ENCODE results near the gene PGBD5.
A peak's percentile ranks its signal among the peaks of the same experiment; 100 is the strongest.
"Not testable (repeated sequence)": the region's sequence is repeated elsewhere in the genome, so short reads cannot be mapped to it uniquely, and the experiment has no call there.

PGBD5 gene

GRCh38 chr1:230415405-230416132 is 10.6 kb downstream of the PGBD5 start:
- DNase-seq (no peak), ATAC-seq (no peak)
- Mint-ChIP-seq H3K4me1 (no peaks in the 10 kb centered on the region), H3K4me3 (no peak overlapping the region), H3K9me3 (peaks cover 6 to 7% of the 10 kb centered on the region in 2 donors), H3K27me3 (peaks cover 87% of the 10 kb centered on the region), H3K27ac (no peak overlapping the region)

GRCh38 chr1:230414694-230415093 is 11.4 kb downstream of the PGBD5 start:
- H3K27me3 Mint-ChIP-seq, result peaks cover 87% of the 10 kb centered on the region
- no peak overlapping the region for H3K4me3 Mint-ChIP-seq
- ATAC-seq, result no peak
- no peaks in the 10 kb centered on the region for H3K4me1 Mint-ChIP-seq
- DNase-seq, result no peak
- H3K27ac Mint-ChIP-seq, result no peak overlapping the region
- peaks cover 0 to 6% of the 10 kb centered on the region in 2 donors for H3K9me3 Mint-ChIP-seq

GRCh38 chr1:230414102-230414501 is 12.0 kb downstream of the PGBD5 start:
- Mint-ChIP-seq H3K9me3 (peaks cover 0 to 3% of the 10 kb centered on the region in 2 donors), H3K27ac (no peak overlapping the region), H3K4me1 (no peaks in the 10 kb centered on the region), H3K4me3 (no peak overlapping the region), H3K27me3 (peaks cover 87% of the 10 kb centered on the region)
- ATAC-seq (no peak), DNase-seq (no peak)

GRCh38 chr1:230413061-230413460 is 13.1 kb downstream of the PGBD5 start:
- no peak for ATAC-seq
- Mint-ChIP-seq H3K9me3 (no peaks in the 10 kb centered on the region), H3K27me3 (peaks cover 85% of the 10 kb centered on the region), H3K4me3 (no peak overlapping the region), H3K4me1 (no peaks in the 10 kb centered on the region), H3K27ac (no peak overlapping the region)
- DNase-seq, result no peak

- Mint-ChIP-seq H3K27me3 (peaks cover 57% of the 10 kb centered on the region), H3K27ac (no peak overlapping the region), H3K4me3 (no peak overlapping the region), H3K9me3 (no peaks in the 10 kb centered on the region), H3K4me1 (no peaks in the 10 kb centered on the region)
- DNase-seq, result no peak
- ATAC-seq, result no peak
Measured at GRCh38 chr1:230408971-230409370, 17.2 kb downstream of the PGBD5 start.

GRCh38 chr1:230407351-230407750 is 18.8 kb downstream of the PGBD5 start:
- no peak for DNase-seq
- Mint-ChIP-seq H3K9me3 (no peaks in the 10 kb centered on the region), H3K27me3 (peaks cover 56% of the 10 kb centered on the region), H3K4me1 (no peaks in the 10 kb centered on the region), H3K27ac (no peak overlapping the region), H3K4me3 (no peak overlapping the region)
- no peak for ATAC-seq

- H3K4me1 Mint-ChIP-seq, result not testable (repeated sequence)
Measured at GRCh38 chr1:230406727-230407126, 19.4 kb downstream of the PGBD5 start.

GRCh38 chr1:230403442-230403841 is 22.7 kb downstream of the PGBD5 start:
- no peak overlapping the region for H3K4me3 Mint-ChIP-seq
- no peaks in the 10 kb centered on the region for H3K4me1 Mint-ChIP-seq
- DNase-seq (no peak), ATAC-seq (no peak)
- peaks cover 52% of the 10 kb centered on the region for H3K27me3 Mint-ChIP-seq
- no peaks in the 10 kb centered on the region for H3K9me3 Mint-ChIP-seq
- no peak overlapping the region for H3K27ac Mint-ChIP-seq

More at GRCh38 chr1:230406727-230407126, 19.4 kb downstream of the PGBD5 start:
- not testable (repeated sequence) for H3K4me3 Mint-ChIP-seq, DNase-seq, H3K9me3 Mint-ChIP-seq, ATAC-seq, H3K27ac Mint-ChIP-seq
- peaks cover 56% of the 10 kb centered on the region for H3K27me3 Mint-ChIP-seq

- no peak for DNase-seq
- Mint-ChIP-seq H3K4me1 (no peaks in the 10 kb centered on the region), H3K9me3 (no peaks in the 10 kb centered on the region), H3K4me3 (no peak overlapping the region), H3K27me3 (peaks cover 56% of the 10 kb centered on the region), H3K27ac (no peak overlapping the region)
- ATAC-seq, result no peak
Measured at GRCh38 chr1:230401763-230402294, 24.3 kb downstream of the PGBD5 start.

- no peaks in the 10 kb centered on the region for H3K4me1 Mint-ChIP-seq
- DNase-seq (no peak), ATAC-seq (no peak)
- peak overlapping the region in 1 of 2 donors; percentile 44 for H3K27ac Mint-ChIP-seq
- H3K27me3 Mint-ChIP-seq, result peaks cover 62% of the 10 kb centered on the region
- H3K9me3 Mint-ChIP-seq, result no peaks in the 10 kb centered on the region
- no peak overlapping the region for H3K4me3 Mint-ChIP-seq
Measured at GRCh38 chr1:230401101-230401500, 25.0 kb downstream of the PGBD5 start.

- no peaks in the 10 kb centered on the region for H3K9me3 Mint-ChIP-seq
- peaks cover 63% of the 10 kb centered on the region for H3K27me3 Mint-ChIP-seq
- ATAC-seq (no peak), DNase-seq (no peak)
- H3K27ac Mint-ChIP-seq, result peak overlapping the region in 1 of 2 donors; percentile 55
- H3K4me3 Mint-ChIP-seq, result no peak overlapping the region
- H3K4me1 Mint-ChIP-seq, result no peaks in the 10 kb centered on the region
Measured at GRCh38 chr1:230400007-230400344, 26.2 kb downstream of the PGBD5 start.

GRCh38 chr1:230399321-230400006 is 26.7 kb downstream of the PGBD5 start:
- Mint-ChIP-seq H3K27ac (no peak overlapping the region), H3K4me3 (no peak overlapping the region), H3K4me1 (no peaks in the 10 kb centered on the region), H3K9me3 (no peaks in the 10 kb centered on the region), H3K27me3 (peaks cover 63% of the 10 kb centered on the region)
- no peak for DNase-seq
- no peak for ATAC-seq

- no peaks in the 10 kb centered on the region for H3K9me3 Mint-ChIP-seq
Measured at GRCh38 chr1:230398856-230399255, 27.3 kb downstream of the PGBD5 start.

GRCh38 chr1:230396966-230397365 is 29.2 kb downstream of the PGBD5 start:
- DNase-seq (no peak), ATAC-seq (no peak)
- Mint-ChIP-seq H3K27ac (no peak overlapping the region), H3K27me3 (peaks cover 69% of the 10 kb centered on the region), H3K4me3 (no peak overlapping the region), H3K9me3 (no peaks in the 10 kb centered on the region), H3K4me1 (peaks cover 8% of the 10 kb centered on the region)

More at GRCh38 chr1:230398856-230399255, 27.3 kb downstream of the PGBD5 start:
- DNase-seq (no peak), ATAC-seq (no peak)
- Mint-ChIP-seq H3K27ac (peak overlapping the region in 1 of 2 donors; percentile 46), H3K27me3 (peaks cover 64% of the 10 kb centered on the region), H3K4me1 (no peaks in the 10 kb centered on the region), H3K4me3 (no peak overlapping the region)

GRCh38 chr1:230395932-230396331 is 30.2 kb downstream of the PGBD5 start:
- no peak overlapping the region for H3K27ac Mint-ChIP-seq
- no peak for ATAC-seq
- H3K27me3 Mint-ChIP-seq, result peaks cover 72% of the 10 kb centered on the region
- H3K4me3 Mint-ChIP-seq, result no peak overlapping the region
- no peak for DNase-seq
- no peaks in the 10 kb centered on the region for H3K9me3 Mint-ChIP-seq
- peaks cover 9% of the 10 kb centered on the region for H3K4me1 Mint-ChIP-seq

- no peak for ATAC-seq
- no peak for DNase-seq
- no peak overlapping the region for H3K4me3 Mint-ChIP-seq
- H3K4me1 Mint-ChIP-seq, result peaks cover 9% of the 10 kb centered on the region
- H3K27ac Mint-ChIP-seq, result no peak overlapping the region
- no peaks in the 10 kb centered on the region for H3K9me3 Mint-ChIP-seq
- H3K27me3 Mint-ChIP-seq, result peaks cover 72% of the 10 kb centered on the region
Measured at GRCh38 chr1:230394741-230395140, 31.4 kb downstream of the PGBD5 start.

Data from stimulated activated naive CD8-positive, alpha-beta T cell treated with anti-CD3 and anti-CD28 coated beads, Interleukin-15, amount 100 ng/mL, for 72 hours (primary cell).